ENCODE measurements around the gene SLC27A5. TPM values are rescaled to one million over a fixed set of nuclear protein-coding genes. Genes with fewer than 3 reads are reported as not detected.

The SLC27A5 gene
- total and polyA plus RNA-seq, 2 of the 13 experiments (the other 11 are each of a cell fraction or from before 2014, with no cell fraction given), result 30.3 to 40.2 TPM

DNA sequence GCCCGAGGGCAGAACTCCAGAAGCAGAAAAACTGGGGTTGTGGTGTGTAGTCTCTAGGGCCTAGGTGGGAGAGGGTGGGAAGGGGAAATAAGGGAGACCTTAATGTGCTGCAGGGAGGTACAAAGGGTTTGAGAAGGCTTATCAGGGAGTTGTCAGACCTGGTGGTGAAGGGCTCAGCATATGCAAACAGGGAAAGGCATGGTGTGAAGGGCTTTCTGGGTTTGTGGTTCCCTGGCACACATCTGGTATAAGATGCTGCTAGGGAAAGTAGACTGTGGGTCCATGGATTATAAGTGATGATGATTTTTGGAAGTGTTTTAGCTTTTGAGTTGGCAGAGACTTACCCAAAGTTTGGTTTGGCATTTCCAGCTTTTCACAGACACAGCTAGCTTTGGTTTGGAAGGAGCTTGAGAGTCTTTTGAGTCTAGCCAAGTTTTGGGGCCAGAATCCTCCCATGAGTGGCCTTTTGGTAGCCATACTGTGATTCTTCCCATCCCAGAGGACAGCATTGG is 34.3 kb upstream of the SLC27A5 start:
- TF ChIP-seq POLR2A (IDR thresholded peaks at IDR 0.05; ENCODE audit: insufficient read depth in 1 of 2, low read depth in 2 of 2, low read length in 2 of 2), result peak in 1 of 2 experiments; percentile 29; a peak in 1 of 4 replicates
- TF ChIP-seq NFYC (CRISPR knock-in tag; IDR thresholded peaks at IDR 0.05), result no peak
- 6% methylated on average over 1 of the region's 1 CpG for WGBS (ENCODE audit: low lambda C conversion rate)
- peaks cover 35 to 54% of the 10 kb centered on the region in 2 experiments for H3K36me3 ChIP-seq (replicated peaks in 1 of 2; ENCODE audit: control insufficient read depth in 1 of 2, insufficient read depth in 2 of 2, low read length in 2 of 2)
- in situ Hi-C loops (cut with HindIII; ENCODE audit: extremely low pct_ligation_motif_present, low pct_unique_long_range_greater_than_20kb) (no loop called here), intact Hi-C loops (cut with micrococcal nuclease; ENCODE audit: unreplicated experiment) (no loop called here)
- no peak for FAIRE-seq
- no TSS peak for BruUV-seq (replicated peaks)
- no peak for ATAC-seq
- ChIA-PET CTCF (ENCODE audit: low intra/inter-chr PET ratio, low total read pairs) (no interaction called here), POLR2A (interaction anchor here (1.6 to 3.6 kb wide), 3 partner anchors 8 to 26 kb away, joined by 4 to 59 read pairs (median 58); partner anchors contain the start of genes CHMP2A and ZBTB45)
- H3K27me3 ChIP-seq (ENCODE audit: control insufficient read depth in 1 of 2, insufficient read depth in 2 of 2, low read length in 2 of 2), result no peaks in the 10 kb centered on the region; a peak in 2 of 5 replicates
- H4K20me1 ChIP-seq (ENCODE audit: insufficient read depth, low read length), result peaks cover 44% of the 10 kb centered on the region
- DNase-seq (ENCODE audit: low spot score), result no peak
- H3K27ac ChIP-seq (ENCODE audit: extremely low read length, insufficient read depth, low read length), result no peak overlapping the region
- peak overlapping the region; percentile 91 to 99 (median 96) for H3K4me3 ChIP-seq (replicated peaks in 1 of 3; ENCODE audit: insufficient read depth in 1 of 3, low read depth in 2 of 3, low read length in 3 of 3)
- H2AFZ ChIP-seq (ENCODE audit: low read length), result no peak overlapping the region
- peak overlapping the region; percentile 85 for H3K9ac ChIP-seq (ENCODE audit: insufficient read depth, low read depth, low read length)
- H3K79me2 ChIP-seq (ENCODE audit: insufficient read depth, low read length), result peaks cover 38% of the 10 kb centered on the region
- H3K4me1 ChIP-seq (ENCODE audit: insufficient read depth, low read length), result peaks cover 24% of the 10 kb centered on the region
- no peaks in the 10 kb centered on the region for H3K9me3 ChIP-seq (ENCODE audit: low read length)
- peak overlapping the region; percentile 97 for H3K4me2 ChIP-seq (ENCODE audit: low read depth, low read length)

DNA sequence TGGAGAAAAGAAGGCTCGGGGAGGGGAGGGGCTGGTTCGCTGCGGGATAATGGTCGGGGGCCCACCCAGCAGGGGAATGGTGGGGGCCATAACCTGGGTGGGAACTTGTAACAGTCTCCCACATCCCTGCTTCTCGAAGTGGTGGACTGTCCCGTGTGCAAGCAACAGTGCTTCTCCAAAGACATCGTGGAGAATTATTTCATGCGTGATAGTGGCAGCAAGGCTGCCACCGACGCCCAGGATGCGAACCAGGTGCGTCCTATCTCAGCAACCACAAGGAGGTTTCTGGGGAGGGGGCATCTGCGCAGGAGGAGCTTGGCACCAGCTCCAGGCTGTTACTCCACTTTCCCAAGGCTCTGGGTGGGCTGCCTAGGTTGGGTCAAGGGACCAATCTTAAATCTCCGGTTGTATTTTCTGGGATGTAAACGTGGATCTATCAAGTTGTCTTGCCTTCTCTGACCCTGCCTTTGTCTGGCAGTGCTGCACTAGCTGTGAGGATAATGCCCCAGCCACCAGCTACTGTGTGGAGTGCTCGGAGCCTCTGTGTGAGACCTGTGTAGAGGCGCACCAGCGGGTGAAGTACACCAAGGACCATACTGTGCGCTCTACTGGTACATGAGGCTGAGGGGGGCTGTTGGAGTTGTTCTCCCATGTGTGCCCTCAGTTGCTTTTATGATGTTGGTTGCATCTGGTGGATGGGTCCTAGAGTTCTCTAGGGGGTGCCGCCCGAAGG is 33.7 kb upstream of the SLC27A5 start:
- peak overlapping the region; percentile 97 for H3K4me2 ChIP-seq (ENCODE audit: low read depth, low read length)
- ATAC-seq (0 out of 3 replicates have a peak, but pooled peaks have one; percentile 7), DNase-seq (ENCODE audit: low spot score) (no peak), FAIRE-seq (no peak)
- in situ Hi-C loops (cut with HindIII; ENCODE audit: extremely low pct_ligation_motif_present, low pct_unique_long_range_greater_than_20kb), result no loop called here
- H3K27me3 ChIP-seq (ENCODE audit: control insufficient read depth in 1 of 2, insufficient read depth in 2 of 2, low read length in 2 of 2), result no peaks in the 10 kb centered on the region; a peak in 2 of 5 replicates
- peaks cover 38% of the 10 kb centered on the region for H3K79me2 ChIP-seq (ENCODE audit: insufficient read depth, low read length)
- 9% methylated on average over 12 of the region's 21 CpGs for WGBS (ENCODE audit: low lambda C conversion rate)
- H3K9me3 ChIP-seq (ENCODE audit: low read length), result no peaks in the 10 kb centered on the region
- no peak overlapping the region for H2AFZ ChIP-seq (ENCODE audit: low read length)
- H3K36me3 ChIP-seq (replicated peaks in 1 of 2; ENCODE audit: control insufficient read depth in 1 of 2, insufficient read depth in 2 of 2, low read length in 2 of 2), result peaks cover 33 to 48% of the 10 kb centered on the region in 2 experiments
- peak overlapping the region; percentile 85 for H3K9ac ChIP-seq (ENCODE audit: insufficient read depth, low read depth, low read length)
- H3K4me3 ChIP-seq (replicated peaks in 1 of 3; ENCODE audit: insufficient read depth in 1 of 3, low read depth in 2 of 3, low read length in 3 of 3), result peak overlapping the region; percentile 91 to 99 (median 96)
- H3K4me1 ChIP-seq (ENCODE audit: insufficient read depth, low read length), result peaks cover 24% of the 10 kb centered on the region
- CTCF ChIA-PET (ENCODE audit: low intra/inter-chr PET ratio, low total read pairs), result no interaction called here
- H3K27ac ChIP-seq (ENCODE audit: extremely low read length, insufficient read depth, low read length), result peak overlapping the region; percentile 67
- BruUV-seq (replicated peaks), result TSS peak; percentile 61
- intact Hi-C loops (cut with micrococcal nuclease; ENCODE audit: unreplicated experiment), result no loop called here
- peaks cover 39% of the 10 kb centered on the region for H4K20me1 ChIP-seq (ENCODE audit: insufficient read depth, low read length)
- POLR2A ChIA-PET, result interaction anchor here (1.6 to 3.6 kb wide), 4 partner anchors 9 to 31 kb away, joined by 4 to 59 read pairs (median 39); partner anchors contain the start of genes CHMP2A and ZBTB45
- TF ChIP-seq PHF21A (CRISPR knock-in tag; IDR thresholded peaks at IDR 0.05) (no peak), SUZ12 (IDR thresholded peaks at IDR 0.05; ENCODE audit: low read depth, low read length) (no peak), ZC3H13 (CRISPR knock-in tag; IDR thresholded peaks at IDR 0.05) (0 out of 2 replicates have a peak, but pooled peaks have one; percentile 28), ZNF773 (CRISPR knock-in tag; IDR thresholded peaks at IDR 0.05; ENCODE audit: borderline replicate concordance) (no peak), POLR2AphosphoS5 (IDR thresholded peaks at IDR 0.05; ENCODE audit: low read depth, low read length) (0 out of 2 replicates have a peak, but pooled peaks have one; percentile 6), REL (CRISPR knock-in tag; conservative IDR thresholded peaks at IDR 0.05) (0 out of 2 replicates have a peak, but pooled peaks have one; percentile 3), ZFP36 (IDR thresholded peaks at IDR 0.05; ENCODE audit: borderline replicate concordance, low read depth, low read length, partially characterized antibody) (no peak), KDM5A (IDR thresholded peaks at IDR 0.05; ENCODE audit: borderline replicate concordance, low read length) (0 out of 2 replicates have a peak, but pooled peaks have one; percentile 11)
- TF ChIP-seq, protein P1, sequence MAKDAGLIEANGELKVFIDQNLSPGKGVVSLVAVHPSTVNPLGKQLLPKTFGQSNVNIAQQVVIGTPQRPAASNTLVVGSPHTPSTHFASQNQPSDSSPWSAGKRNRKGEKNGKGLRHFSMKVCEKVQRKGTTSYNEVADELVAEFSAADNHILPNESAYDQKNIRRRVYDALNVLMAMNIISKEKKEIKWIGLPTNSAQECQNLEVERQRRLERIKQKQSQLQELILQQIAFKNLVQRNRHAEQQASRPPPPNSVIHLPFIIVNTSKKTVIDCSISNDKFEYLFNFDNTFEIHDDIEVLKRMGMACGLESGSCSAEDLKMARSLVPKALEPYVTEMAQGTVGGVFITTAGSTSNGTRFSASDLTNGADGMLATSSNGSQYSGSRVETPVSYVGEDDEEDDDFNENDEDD (CRISPR knock-in tag; IDR thresholded peaks at IDR 0.05; ENCODE audit: borderline replicate concordance), result no peak
- TF ChIP-seq, protein P2, sequence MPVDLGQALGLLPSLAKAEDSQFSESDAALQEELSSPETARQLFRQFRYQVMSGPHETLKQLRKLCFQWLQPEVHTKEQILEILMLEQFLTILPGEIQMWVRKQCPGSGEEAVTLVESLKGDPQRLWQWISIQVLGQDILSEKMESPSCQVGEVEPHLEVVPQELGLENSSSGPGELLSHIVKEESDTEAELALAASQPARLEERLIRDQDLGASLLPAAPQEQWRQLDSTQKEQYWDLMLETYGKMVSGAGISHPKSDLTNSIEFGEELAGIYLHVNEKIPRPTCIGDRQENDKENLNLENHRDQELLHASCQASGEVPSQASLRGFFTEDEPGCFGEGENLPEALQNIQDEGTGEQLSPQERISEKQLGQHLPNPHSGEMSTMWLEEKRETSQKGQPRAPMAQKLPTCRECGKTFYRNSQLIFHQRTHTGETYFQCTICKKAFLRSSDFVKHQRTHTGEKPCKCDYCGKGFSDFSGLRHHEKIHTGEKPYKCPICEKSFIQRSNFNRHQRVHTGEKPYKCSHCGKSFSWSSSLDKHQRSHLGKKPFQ (CRISPR knock-in tag; IDR thresholded peaks at IDR 0.05; ENCODE audit: insufficient replicate concordance), result peak; percentile 45
- TF ChIP-seq, protein P3, sequence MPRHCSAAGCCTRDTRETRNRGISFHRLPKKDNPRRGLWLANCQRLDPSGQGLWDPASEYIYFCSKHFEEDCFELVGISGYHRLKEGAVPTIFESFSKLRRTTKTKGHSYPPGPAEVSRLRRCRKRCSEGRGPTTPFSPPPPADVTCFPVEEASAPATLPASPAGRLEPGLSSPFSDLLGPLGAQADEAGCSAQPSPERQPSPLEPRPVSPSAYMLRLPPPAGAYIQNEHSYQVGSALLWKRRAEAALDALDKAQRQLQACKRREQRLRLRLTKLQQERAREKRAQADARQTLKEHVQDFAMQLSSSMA (CRISPR knock-in tag; IDR thresholded peaks at IDR 0.05), result peak; percentile 68; the same call in 1 of the 2 replicates

Data from HepG2 (cell line).